Glomerular visceral epithelial cell (primary cell): ENCODE results near the gene EXOC6B.

Experiments used
- DNase-seq: peaks from one replicate; pipeline ENCODE4 v3.0.0-alpha.2; 2016; ENCODE audit errors: extremely low spot score

The EXOC6B gene

GRCh38 chr2:72363406-72363805 lies 462.4 kb downstream of the EXOC6B start:
- no peak for DNase-seq

- no peak for DNase-seq
These were observed 463.1 kb downstream of the EXOC6B start for GRCh38 chr2:72362733-72363132.

- DNase-seq, result peak; percentile 16
These were observed 464.3 kb downstream of the EXOC6B start for GRCh38 chr2:72361521-72361920.

- DNase-seq, result no peak
These were observed 464.8 kb downstream of the EXOC6B start for GRCh38 chr2:72361042-72361441.

- DNase-seq, result no peak
These were observed 475.0 kb downstream of the EXOC6B start for GRCh38 chr2:72350852-72351251.

- DNase-seq, result no peak
These were observed 476.8 kb downstream of the EXOC6B start for GRCh38 chr2:72349016-72349415.

- no peak for DNase-seq
These were observed 478.8 kb downstream of the EXOC6B start for GRCh38 chr2:72347081-72347480.

GRCh38 chr2:72341639-72342038 lies 484.2 kb downstream of the EXOC6B start:
- no peak for DNase-seq

GRCh38 chr2:72340665-72341064 lies 485.2 kb downstream of the EXOC6B start:
- no peak for DNase-seq

- no peak for DNase-seq
These were observed 487.8 kb downstream of the EXOC6B start for GRCh38 chr2:72338076-72338475.

- no peak for DNase-seq
These were observed 493.1 kb downstream of the EXOC6B start for GRCh38 chr2:72332720-72333119.

GRCh38 chr2:72330652-72331051 lies 495.2 kb downstream of the EXOC6B start:
- no peak for DNase-seq

- no peak for DNase-seq
These were observed 499.1 kb downstream of the EXOC6B start for GRCh38 chr2:72326759-72327158.

GRCh38 chr2:72325592-72326422 lies 500.0 kb downstream of the EXOC6B start:
- DNase-seq, result peak; percentile 2

GRCh38 chr2:72316774-72317173 lies 509.1 kb downstream of the EXOC6B start:
- DNase-seq, result no peak

- DNase-seq, result no peak
These were observed 525.6 kb downstream of the EXOC6B start for GRCh38 chr2:72300147-72300684.

GRCh38 chr2:72293620-72294019 lies 532.2 kb downstream of the EXOC6B start:
- no peak for DNase-seq

GRCh38 chr2:72292433-72292832 lies 533.4 kb downstream of the EXOC6B start:
- DNase-seq, result no peak

GRCh38 chr2:72291059-72291458 lies 534.8 kb downstream of the EXOC6B start:
- DNase-seq, result no peak

- DNase-seq, result no peak
These were observed 536.1 kb downstream of the EXOC6B start for GRCh38 chr2:72289736-72290135.

GRCh38 chr2:72289283-72289682 lies 536.5 kb downstream of the EXOC6B start:
- DNase-seq, result no peak

- no peak for DNase-seq
These were observed 547.8 kb downstream of the EXOC6B start for GRCh38 chr2:72278046-72278445.

GRCh38 chr2:72276876-72277275 lies 549.0 kb downstream of the EXOC6B start:
- DNase-seq, result no peak

GRCh38 chr2:72276356-72276755 lies 549.5 kb downstream of the EXOC6B start:
- no peak for DNase-seq
